ENCODE results near the gene ARRDC2.
A peak's percentile ranks its signal among the peaks of the same experiment; 100 is the strongest.
"Not testable (repeated sequence)": the region's sequence is repeated elsewhere in the genome, so short reads cannot be mapped to it uniquely, and the experiment has no call there.

ARRDC2 gene

DNA sequence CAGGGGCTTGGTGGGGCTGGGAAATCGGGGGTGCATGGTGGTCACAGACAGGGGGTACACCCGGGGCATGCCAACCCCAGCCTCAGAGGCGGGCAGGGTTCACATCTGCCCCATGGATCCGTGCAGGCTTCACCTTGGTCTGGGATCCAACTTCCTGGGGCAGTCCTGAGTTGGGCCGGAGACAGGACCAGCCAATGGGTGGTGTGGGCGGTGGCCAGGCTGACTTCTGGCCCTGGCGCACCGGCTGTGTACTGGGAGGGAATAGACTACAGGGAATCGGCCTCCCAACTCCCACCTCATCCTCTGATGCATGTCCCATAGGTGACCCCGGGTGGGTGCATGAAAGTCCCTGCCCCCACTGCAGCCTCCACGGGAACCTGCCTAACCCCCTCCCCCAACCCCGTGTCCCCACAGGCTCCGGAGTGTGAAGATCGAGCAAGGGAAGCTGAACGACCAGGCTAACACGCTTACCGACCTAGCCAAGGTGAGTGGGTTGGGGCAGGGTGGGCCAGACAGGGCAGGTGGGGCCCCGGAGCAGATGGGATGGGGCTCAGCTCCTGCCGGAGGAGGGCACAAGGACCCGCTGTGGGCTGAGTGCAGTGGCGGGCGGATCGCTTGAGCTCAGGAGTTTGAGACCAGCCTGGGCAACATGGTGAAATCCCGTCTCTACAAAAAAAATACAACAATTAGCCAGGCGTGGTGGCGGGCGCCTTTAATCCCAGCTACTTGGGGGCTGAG lies 14.7 kb upstream of the ARRDC2 start:
- no peak for DNase-seq

DNA sequence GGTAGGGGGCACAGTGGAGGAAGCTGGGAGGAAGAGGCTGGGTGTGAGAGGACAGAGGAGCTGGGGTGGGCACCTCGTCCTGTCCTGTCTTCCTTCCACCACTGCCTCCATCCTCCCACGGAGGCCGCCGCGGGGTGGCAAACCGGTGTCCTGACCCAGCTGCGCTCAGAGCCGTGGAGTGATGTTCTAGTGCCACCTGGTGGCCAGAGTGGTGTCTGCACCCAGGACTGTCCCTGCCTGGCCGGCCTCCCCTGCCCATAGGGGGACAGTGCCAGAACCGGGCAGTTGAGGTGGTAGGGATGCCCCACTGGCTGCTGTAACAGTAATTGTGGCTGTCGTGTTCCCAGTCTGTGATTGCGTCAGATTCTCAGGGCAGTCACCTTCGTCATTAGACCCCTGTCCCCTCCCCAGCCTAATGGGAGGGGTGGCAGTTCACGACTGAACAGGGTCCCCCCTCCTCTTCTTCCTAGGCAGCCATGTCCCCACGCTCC lies 11.1 kb upstream of the ARRDC2 start:
- DNase-seq = peak in 1 of 2 experiments; percentile 69

- peak in 1 of 2 experiments; percentile 21 for DNase-seq
Measured at GRCh38 chr19:17997969-17998826, 9.8 kb upstream of the ARRDC2 start.

DNA sequence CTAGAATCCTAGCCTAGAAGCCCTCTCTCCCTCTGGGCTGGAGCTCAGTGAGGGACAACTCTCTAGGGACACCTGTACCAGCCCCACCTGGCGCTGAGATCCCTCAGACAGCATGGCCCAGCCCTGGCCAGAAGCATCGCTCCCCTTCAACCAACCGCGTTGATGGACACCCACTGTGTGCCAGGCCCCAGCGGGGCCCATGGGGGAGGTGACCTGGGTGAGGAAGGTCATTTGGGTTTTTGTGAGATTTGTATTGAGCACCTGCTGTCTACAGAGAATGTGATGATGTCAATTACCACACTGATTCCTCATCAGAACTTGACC lies 9.2 kb upstream of the ARRDC2 start:
- DNase-seq = no peak

GRCh38 chr19:17999684-18000479 lies 8.1 kb upstream of the ARRDC2 start:
- no peak for DNase-seq

GRCh38 chr19:18000480-18000914 lies 7.5 kb upstream of the ARRDC2 start:
- no peak for DNase-seq

GRCh38 chr19:18000915-18001776 lies 6.8 kb upstream of the ARRDC2 start:
- peak; percentile 78 to 82 for DNase-seq

DNA sequence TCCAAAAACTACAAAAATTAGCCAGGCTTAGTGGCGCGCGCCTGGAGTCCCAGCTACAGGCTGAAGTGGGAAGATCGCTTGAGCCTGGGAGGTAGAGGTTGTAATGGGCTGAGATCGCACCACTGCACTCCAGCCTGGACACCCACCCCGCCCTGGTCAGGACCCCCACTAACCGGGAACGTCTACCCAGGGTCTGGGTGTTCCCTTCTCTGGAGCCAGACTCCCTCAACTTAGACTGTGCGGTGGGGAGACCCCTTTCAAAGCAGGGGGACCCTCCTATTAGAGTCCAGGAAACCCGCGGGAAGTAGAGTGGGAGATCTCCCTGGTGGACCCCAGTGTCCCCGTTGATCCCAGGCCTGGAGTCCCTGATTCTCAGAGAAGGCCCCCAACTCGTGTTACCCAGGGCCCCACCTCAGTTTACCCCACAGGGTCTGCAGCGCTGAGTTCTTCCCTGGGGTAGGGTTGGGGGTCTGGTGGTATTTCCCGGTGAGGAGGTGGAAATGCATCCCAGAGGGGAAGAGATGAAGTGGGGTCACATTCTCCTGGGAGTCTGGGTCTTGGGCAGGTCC lies 6.1 kb upstream of the ARRDC2 start:
- DNase-seq = peak in 1 of 2 experiments; percentile 13

GRCh38 chr19:18002347-18002850 lies 5.6 kb upstream of the ARRDC2 start:
- no peak for DNase-seq

GRCh38 chr19:18005750-18006149 lies 2.2 kb upstream of the ARRDC2 start:
- not testable (repeated sequence) for DNase-seq

DNA sequence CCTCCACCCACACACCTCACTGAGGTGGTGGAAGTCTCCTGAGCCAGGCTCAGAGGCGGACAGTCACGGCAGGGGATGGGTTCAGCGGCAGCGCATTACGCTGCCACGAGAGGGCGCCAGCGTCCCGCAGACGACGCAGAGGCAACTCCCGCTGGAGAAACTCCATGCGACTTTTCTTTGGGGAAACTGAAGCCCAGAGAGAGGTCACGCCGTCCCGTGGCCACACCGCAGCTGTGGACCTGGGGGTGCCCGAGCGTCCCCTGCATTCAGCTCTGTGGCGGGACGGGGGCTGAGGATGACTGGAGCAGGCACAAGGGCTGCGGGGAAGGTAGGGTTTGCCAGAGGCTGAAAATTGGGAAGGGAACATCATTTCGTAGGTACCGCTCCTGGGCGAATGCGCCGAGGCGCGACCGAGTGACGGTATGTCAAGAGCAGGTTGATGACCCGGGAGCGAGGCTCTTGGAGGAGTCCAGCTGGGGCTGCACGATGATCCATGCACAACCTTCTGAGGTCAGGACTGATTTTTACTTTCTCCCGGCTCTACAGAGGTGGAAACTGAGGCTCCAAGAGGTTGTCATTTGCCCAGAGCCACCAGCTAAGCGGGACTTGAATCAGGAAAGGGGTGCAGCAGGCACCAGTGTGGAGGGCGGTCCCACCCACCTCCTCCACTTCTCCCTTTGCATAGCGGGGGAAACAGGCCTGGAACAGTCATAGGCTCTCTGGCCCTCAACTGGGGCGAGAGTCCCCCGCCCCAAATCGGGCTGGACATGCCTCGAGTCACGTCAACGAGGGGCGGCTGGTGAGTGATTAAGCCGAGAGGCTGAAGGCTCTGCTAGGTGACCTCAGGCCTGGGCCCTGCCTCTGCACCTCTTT lies 690 bp upstream of the ARRDC2 start:
- peak; percentile 49 to 72 for DNase-seq

DNA sequence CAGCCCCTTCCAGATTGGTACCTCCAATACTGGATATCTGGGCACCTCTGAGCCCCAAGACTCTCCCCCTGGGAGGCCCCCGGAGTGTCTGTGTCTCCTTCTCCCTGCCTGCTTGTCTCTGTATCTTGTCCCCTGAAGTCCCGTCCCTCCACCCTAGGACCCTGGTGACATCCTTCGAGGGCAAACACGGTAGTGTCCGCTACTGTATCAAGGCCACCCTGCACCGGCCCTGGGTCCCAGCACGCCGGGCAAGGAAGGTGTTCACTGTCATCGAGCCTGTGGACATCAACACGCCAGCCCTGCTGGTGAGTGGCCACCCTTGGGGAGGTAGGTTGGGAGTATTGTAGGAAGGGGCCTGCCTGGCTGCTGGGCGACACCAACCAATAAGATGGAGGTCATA lies 844 bp downstream of the ARRDC2 start:
- DNase-seq = no peak

DNA sequence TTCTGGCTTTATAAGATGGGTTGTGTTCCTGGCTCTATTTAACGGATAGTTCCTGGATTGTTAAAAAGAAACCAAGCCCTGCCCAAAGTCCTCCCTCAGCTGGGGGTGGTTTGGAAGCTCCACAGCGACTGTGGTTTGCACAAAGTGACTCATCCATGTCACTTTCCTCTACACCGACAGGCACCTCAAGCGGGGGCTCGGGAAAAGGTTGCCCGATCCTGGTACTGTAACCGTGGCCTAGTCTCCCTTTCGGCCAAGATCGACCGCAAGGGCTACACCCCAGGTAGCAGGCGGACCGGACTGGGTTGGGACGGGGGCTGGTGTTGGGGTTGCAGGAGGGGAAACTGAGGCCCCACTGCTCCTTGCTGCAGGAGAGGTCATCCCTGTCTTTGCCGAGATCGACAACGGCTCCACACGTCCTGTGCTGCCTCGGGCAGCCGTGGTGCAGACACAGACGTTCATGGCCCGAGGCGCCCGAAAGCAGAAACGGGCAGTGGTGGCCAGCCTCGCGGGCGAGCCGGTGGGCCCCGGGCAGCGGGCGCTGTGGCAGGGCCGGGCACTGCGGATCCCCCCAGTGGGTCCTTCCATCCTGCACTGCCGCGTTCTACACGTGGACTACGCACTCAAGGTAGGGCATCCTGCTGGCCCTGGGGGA lies 1.6 kb downstream of the ARRDC2 start:
- DNase-seq = no peak

DNA sequence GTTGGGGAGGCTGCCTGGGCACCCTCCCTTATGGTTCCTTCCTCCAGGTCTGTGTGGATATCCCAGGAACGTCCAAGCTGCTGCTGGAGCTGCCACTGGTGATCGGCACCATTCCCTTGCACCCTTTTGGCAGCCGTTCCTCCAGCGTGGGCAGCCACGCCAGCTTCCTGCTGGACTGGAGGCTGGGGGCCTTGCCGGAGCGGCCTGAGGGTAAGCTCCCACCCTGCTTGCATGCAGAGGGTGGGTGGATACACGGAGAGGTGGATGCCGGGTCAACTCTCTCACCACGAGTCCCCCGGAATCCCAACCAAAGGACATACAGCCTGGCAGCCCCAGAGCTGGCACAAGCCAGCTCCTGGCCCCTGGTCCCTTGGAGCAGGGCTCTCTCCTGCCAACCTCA lies 2.2 kb downstream of the ARRDC2 start:
- no peak for DNase-seq

DNA sequence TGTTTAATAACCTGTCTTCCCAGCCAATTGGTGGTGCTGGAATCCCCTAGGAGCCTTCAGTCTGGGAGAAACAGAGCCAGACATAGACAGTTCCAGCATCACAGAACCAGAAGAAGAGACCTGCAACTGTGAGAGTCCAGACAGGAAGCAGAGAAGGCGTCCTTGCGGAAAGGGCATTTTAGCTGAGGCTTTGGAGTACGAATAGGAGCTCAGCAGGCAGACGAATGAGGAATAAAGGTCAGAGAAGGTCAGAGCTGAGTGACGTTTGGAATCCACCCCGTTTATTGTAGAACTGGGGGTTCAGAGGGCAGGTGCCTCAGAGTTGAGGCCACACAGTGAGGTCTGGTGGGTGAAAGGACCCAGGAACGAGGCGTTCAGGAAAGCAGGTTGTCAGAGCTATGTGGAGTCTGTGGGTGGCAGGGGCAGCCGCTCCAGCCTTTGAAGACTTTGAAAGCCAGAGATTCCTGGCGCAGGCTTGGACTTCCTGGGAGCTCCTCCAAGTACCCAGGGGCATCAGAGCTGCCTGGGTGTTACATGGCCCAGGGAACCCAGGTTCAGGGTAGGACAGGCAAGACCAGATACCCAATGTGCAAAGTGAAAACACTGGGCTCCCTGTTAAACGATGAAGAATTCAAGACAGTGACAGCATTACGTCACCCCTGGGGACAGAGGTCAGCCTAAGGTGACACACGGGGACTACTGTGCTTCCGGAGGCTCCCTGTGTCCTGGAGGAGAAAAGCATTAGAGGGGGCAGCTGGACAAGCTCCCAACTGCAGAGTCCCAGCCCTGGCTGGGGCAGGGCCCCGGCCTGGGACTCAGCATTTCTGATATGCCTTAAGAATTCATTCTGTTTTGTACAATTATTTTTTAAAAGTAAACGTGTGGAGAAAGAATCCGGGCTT lies 5.5 kb downstream of the ARRDC2 start:
- DNase-seq = no peak

GRCh38 chr19:18014197-18014596 lies 6.2 kb downstream of the ARRDC2 start:
- DNase-seq = no peak

DNA sequence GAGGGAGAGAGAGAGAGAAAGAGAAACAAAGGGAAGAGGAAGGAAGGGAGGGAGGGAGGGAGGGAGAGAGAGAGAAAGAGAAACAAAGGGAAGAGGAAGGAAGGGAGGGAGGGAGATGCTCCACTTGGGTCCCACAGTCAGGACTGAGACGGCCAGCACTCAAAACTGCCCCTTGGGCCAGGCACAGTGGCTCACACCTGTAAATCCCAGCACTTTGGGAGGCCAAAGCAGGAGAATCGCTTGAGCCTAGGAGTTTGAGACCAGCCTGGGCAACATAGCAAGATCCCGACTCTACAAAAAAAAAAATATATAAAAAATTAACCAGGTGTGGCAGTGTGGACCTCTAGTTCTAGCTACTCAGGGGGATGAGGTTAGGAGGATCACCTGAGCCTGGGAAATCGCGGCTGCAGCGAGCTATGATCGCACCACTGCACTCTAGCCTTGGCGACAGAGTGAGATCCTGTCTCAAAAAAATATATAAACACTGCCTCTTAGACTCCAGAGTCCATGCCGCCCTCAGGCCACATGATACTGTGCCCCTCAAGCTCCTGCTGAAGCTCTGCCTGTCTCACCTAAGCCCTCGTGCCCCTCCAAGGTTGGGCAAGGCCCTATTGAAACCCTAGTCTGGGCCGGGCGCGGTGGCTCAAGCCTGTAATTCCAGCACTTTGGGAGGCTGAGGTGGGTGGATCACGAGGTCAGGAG lies 8.4 kb downstream of the ARRDC2 start:
- no peak for DNase-seq
